SU-DHL-6 (cell line): Measurements from ENCODE around the gene TRIB2.

Source experiments
- H2AFZ ChIP-seq: fragments of 200-600 bp; sonication (generic); 2 replicates; pipeline ENCODE4 v1.6.1; 2014; ENCODE audit warnings: low read depth, mild to moderate bottlenecking, moderate library complexity, mixed read lengths, antibody characterized with exemption, low read length; ENCODE audit not compliant: severe bottlenecking
- H3F3A ChIP-seq: fragments of 200-600 bp; shearing (Covaris generic); 2 replicates; pipeline ENCODE4 v1.6.0; 2016; ENCODE audit warnings: antibody characterized with exemption, mild to moderate bottlenecking; ENCODE audit not compliant: insufficient read depth
- H3K27ac ChIP-seq: fragments of 200-600 bp; sonication (generic); 2 replicates; pipeline ENCODE4 v1.5.1; 2016; ENCODE audit warnings: low read depth, mild to moderate bottlenecking, low read length, moderate library complexity, mixed read lengths
- H3K27me3 ChIP-seq: fragments of 200-600 bp; sonication (generic), shearing (Covaris generic); 2 replicates; pipeline ENCODE4 v1.6.0; 2014; ENCODE audit warnings: mild to moderate bottlenecking, low read length
- H3K36me3 ChIP-seq: fragments of 200-600 bp; sonication (generic); 2 replicates; pipeline ENCODE4 v1.6.1; 2014; ENCODE audit warnings: mild to moderate bottlenecking, low read length, mixed read lengths
- H3K4me2 ChIP-seq: fragments of 300-600, 200-600 bp; shearing (Covaris generic), sonication (generic); 2 replicates; pipeline ENCODE4 v1.6.0; 2014; ENCODE audit warnings: low read length, low read depth, mild to moderate bottlenecking; ENCODE audit not compliant: poor library complexity, severe bottlenecking
- H3K4me3 ChIP-seq: fragments of 200-600 bp; sonication (generic); 2 replicates; pipeline ENCODE4 v1.5.1; 2014; ENCODE audit warnings: antibody characterized with exemption, low read length, mild to moderate bottlenecking, mixed read lengths; ENCODE audit not compliant: insufficient read depth, poor library complexity, severe bottlenecking
- H3K79me2 ChIP-seq: fragments of 200-600 bp; sonication (generic); 2 replicates; pipeline ENCODE4 v1.6.1; 2014; ENCODE audit warnings: mild to moderate bottlenecking, low read length, moderate library complexity; ENCODE audit not compliant: insufficient read depth
- H3K9ac ChIP-seq: fragments of 200-600 bp; sonication (generic); 2 replicates; pipeline ENCODE4 v1.7.0; 2014; ENCODE audit warnings: mild to moderate bottlenecking, low read length
- H3K9me2 ChIP-seq: fragments of 200-600 bp; sonication (generic); replicated peaks from 2 replicates; pipeline ENCODE4 v1.6.1; 2014; ENCODE audit warnings: low read length; ENCODE audit not compliant: insufficient read depth
- H3K9me3 ChIP-seq: fragments of 200-600 bp; sonication (generic); 2 replicates; pipeline ENCODE4 v1.6.1; 2014; ENCODE audit warnings: low read length, mixed read lengths; ENCODE audit not compliant: insufficient read depth
- H4K20me1 ChIP-seq: fragments of 200-600 bp; sonication (generic); 2 replicates; pipeline ENCODE4 v1.6.1; 2014; ENCODE audit warnings: low read depth, mild to moderate bottlenecking, antibody characterized with exemption, low read length, moderate library complexity, mixed read lengths
- CTCF ChIP-seq: fragments of 200-600 bp; sonication (generic); IDR thresholded peaks from one replicate; pipeline ENCODE4 v1.5.1; 2017; ENCODE audit warnings: antibody characterized with exemption, mild to moderate bottlenecking, low read length, moderate library complexity; ENCODE audit not compliant: insufficient read depth, poor library complexity, severe bottlenecking
- EZH2phosphoT487 ChIP-seq: fragments of 200-600 bp; sonication (generic), shearing (Covaris generic); conservative IDR thresholded peaks from 2 replicates; pipeline ENCODE4 v1.6.1; 2018; ENCODE audit warnings: mild to moderate bottlenecking, antibody characterized with exemption, low read length, moderate library complexity, mixed read lengths

Gene TRIB2

DNA sequence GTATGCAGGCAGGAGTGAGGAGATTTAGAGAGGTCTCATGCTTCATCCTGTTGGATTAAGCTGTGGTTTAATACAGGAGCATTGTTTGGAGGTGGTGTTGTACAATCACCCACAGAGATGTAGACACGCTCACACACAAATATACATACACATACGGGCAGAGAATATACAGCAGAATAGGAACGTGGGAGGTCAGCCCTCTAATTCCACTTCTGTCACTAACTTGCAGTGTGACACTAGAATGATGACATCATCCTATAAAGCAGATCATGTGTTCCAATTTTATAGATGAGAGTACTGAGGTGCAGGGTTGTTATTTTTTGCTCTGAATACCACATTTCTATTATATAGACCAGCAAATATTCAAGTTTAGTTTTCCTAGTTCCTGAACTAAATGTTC, 54.4 kb downstream of the TRIB2 start:
- Histone ChIP-seq H3K4me3 (no peak overlapping the region), H3K27me3 (no peaks in the 10 kb centered on the region), H3K9me2 (no peaks in the 10 kb centered on the region), H3K4me2 (no peak overlapping the region), H3K36me3 (no peaks in the 10 kb centered on the region), H3K9ac (no peak overlapping the region), H4K20me1 (no peaks in the 10 kb centered on the region), H3F3A (no peaks in the 10 kb centered on the region), H3K79me2 (no peaks in the 10 kb centered on the region), H3K27ac (no peak overlapping the region), H2AFZ (no peak overlapping the region), H3K9me3 (no peaks in the 10 kb centered on the region)
- TF ChIP-seq EZH2phosphoT487 (no peak), CTCF (no peak)

DNA sequence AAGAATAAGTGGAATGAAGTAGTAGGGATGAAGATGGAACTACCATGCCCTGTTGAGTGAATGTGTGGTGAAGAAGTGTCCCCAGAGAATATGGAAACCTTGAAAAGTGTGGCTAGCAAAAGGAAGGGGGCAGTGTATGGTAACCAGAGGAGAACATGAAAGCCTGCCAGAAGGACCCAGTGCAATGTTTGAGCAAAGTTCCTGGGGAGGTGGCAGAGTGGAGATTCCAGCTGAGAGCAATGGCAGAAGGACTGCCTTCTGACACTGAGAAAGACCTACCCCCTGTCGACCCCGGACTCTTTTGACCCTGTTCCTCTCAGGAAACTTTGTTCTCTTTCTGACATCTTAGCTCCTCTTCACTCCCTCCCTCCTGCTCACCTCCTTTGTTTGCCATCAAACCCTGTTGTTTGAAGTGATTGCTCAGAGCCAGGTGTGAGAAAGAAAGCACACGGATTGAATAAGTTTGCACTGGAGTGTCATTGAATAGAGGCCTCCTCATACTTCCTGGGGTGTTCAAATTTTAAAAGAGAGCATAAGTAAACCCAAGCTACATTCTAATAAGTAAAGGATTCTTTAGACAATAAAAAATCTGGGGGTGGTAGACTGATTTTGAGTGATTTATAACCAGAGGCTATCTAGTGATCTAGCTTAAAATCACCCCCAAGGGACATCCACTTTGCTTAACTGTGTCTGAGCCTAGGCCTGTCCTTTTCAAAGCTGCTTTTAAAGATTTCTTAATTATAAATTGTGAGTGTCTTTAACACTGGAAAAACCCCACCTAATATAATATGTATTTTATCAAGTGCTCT, 57.1 kb downstream of the TRIB2 start:
- H3K36me3 ChIP-seq, result no peaks in the 10 kb centered on the region
- H3K4me3 ChIP-seq, result no peak overlapping the region
- no peaks in the 10 kb centered on the region for H3F3A ChIP-seq
- no peak overlapping the region for H2AFZ ChIP-seq
- no peak overlapping the region for H3K27ac ChIP-seq
- no peak overlapping the region for H3K9ac ChIP-seq
- TF ChIP-seq EZH2phosphoT487 (no peak), CTCF (no peak)
- no peaks in the 10 kb centered on the region for H3K9me2 ChIP-seq
- H4K20me1 ChIP-seq, result no peaks in the 10 kb centered on the region
- H3K79me2 ChIP-seq, result no peaks in the 10 kb centered on the region
- H3K4me2 ChIP-seq, result no peak overlapping the region
- H3K27me3 ChIP-seq, result no peaks in the 10 kb centered on the region
- H3K9me3 ChIP-seq, result no peaks in the 10 kb centered on the region

GRCh38 chr2:12774395-12774727, 57.6 kb downstream of the TRIB2 start:
- no peaks in the 10 kb centered on the region for H4K20me1 ChIP-seq
- H3K4me3 ChIP-seq, result no peak overlapping the region
- H3K9ac ChIP-seq, result no peak overlapping the region
- no peak for TF ChIP-seq CTCF
- no peak for TF ChIP-seq EZH2phosphoT487
- H3K4me2 ChIP-seq, result no peak overlapping the region
- no peaks in the 10 kb centered on the region for H3K9me3 ChIP-seq
- no peak overlapping the region for H2AFZ ChIP-seq
- H3K36me3 ChIP-seq, result no peaks in the 10 kb centered on the region
- no peaks in the 10 kb centered on the region for H3K27me3 ChIP-seq
- H3K79me2 ChIP-seq, result no peaks in the 10 kb centered on the region
- H3K9me2 ChIP-seq, result no peaks in the 10 kb centered on the region
- H3K27ac ChIP-seq, result no peak overlapping the region
- H3F3A ChIP-seq, result no peaks in the 10 kb centered on the region
